T-helper 1 cell treated with Interleukin-12 subunit alpha and Interleukin-12 subunit beta and Interleukin-4 antibody, amounts not matched to agents 30 ng/mL and 1 ng/mL, for 36 hours (primary cell): Measurements from ENCODE around the gene RGPD8. TPM values are rescaled to one million over a fixed set of nuclear protein-coding genes. Genes with fewer than 3 reads are reported as not detected.

ENCODE experiments used
- intact Hi-C: fragments of 100-400 bp; cut with micrococcal nuclease; formaldehyde crosslinking; loops from one replicate; pipeline ENCODE4 v1.15.1; 2024
- total RNA-seq: library from RNA; stranded (reverse); gene quantifications from 2 replicates; pipeline ENCODE4 v1.2.3, GENCODE V29; 2022

Gene RGPD8
- total RNA-seq, 1 donor from 2014 or later, result 9.9 TPM

- intact Hi-C loops, result no loop called here
Observed at GRCh38 chr2:112339986-112340385, 93.5 kb downstream of the RGPD8 start.

- intact Hi-C loops, result no loop called here
Observed at GRCh38 chr2:112335600-112335999, 97.8 kb downstream of the RGPD8 start.

GRCh38 chr2:112332123-112332696 is 101.2 kb downstream of the RGPD8 start:
- intact Hi-C loops, result no loop called here

GRCh38 chr2:112322919-112323318 is 110.5 kb downstream of the RGPD8 start:
- intact Hi-C loops, result no loop called here

GRCh38 chr2:112321375-112322320 is 111.8 kb downstream of the RGPD8 start:
- intact Hi-C loops, result no loop called here

Other genes with a start within 250 kb of the RGPD8 start
- 20.4 and 22.3 TPM in 2 replicates for gene ZC3H8, start 178.6 kb downstream of the RGPD8 start, total RNA-seq
- 7.2 and 9.0 TPM in 2 replicates for gene ZC3H6, start 158.0 kb downstream of the RGPD8 start, total RNA-seq
- 34.4 and 35.9 TPM in 2 replicates for gene TTL, start 48.5 kb upstream of the RGPD8 start, total RNA-seq
- gene POLR1B, start 108.8 kb upstream of the RGPD8 start, total RNA-seq, result 36.2 and 42.3 TPM in 2 replicates
- gene CHCHD5, start 151.0 kb upstream of the RGPD8 start, total RNA-seq, result 28.1 and 29.8 TPM in 2 replicates
- gene SLC20A1, start 212.3 kb upstream of the RGPD8 start, total RNA-seq, result 212 and 216 TPM in 2 replicates